ENCODE results near the gene PCGF3. TPM values are rescaled to one million over a fixed set of nuclear protein-coding genes. Genes with fewer than 3 reads are reported as not detected.
"Not testable (repeated sequence)": the region's sequence is repeated elsewhere in the genome, so short reads cannot be mapped to it uniquely, and the experiment has no call there.

The PCGF3 gene
- total RNA-seq, 1 donor from 2014 or later, result 34.7 TPM

- no peak for DNase-seq (ENCODE audit: low spot score)
These were observed 88.4 kb downstream of the PCGF3 start for GRCh38 chr4:793941-794621.

DNA sequence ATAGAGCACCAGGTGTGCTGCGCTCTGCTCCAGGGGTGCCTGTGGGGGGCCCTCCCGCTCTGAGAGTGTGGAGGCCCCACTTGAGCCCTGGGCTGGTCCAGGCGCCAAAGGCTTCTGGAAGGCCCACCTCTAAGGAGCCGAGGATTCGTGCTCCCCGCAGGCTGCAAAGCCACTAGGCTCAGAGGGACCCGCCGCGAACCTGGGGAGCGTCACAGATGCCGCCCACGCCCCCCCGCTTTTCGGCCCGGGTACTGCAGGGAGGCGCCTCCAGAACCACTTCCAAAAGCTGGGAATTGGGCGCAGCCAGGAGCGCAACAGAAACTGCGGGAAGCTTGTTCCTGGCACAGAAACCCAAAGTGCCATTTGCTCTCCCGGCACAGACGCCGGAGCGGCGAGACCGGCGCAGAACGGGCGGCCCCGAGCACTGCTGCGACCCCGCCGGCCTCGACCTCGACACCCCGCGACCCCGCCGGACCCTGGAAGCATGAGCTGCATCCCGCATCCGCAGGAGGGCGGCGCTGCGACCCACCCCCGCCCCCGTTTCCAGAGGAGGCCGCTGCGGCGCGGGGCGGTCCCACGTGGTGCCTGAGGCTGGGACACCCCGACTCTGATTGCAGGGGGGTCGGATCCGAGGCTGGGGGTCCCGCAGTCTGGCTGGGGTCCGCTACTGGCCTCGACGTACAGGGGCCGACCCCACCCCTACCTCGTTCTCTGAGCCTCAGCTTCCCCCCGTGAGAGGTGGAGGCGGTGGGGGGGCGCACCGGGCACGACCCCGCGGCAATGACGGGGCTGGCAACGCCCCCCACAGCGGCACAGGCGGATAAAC, 89.5 kb downstream of the PCGF3 start:
- no peak for DNase-seq (ENCODE audit: low spot score)

DNA sequence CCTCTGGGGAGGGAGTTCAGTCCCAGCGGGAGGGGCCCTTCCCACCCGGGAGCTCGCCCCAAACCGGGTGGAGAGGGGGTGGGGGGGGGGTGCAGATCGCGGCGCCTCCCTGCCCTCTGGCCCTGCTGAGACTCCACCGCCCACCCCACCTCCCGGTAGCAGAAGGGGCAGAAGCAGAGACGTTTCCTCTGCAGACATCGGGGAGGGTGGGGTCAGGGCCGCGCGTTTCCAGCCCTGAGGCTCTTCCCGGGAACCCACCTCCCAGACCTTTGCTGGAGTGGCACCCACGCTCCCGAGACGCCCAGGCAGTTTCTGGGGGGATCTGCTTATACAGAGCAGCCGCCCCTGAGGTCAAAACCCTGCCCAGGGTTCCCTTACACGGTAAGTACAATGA, 90.1 kb downstream of the PCGF3 start:
- DNase-seq (ENCODE audit: low spot score), result no peak

DNA sequence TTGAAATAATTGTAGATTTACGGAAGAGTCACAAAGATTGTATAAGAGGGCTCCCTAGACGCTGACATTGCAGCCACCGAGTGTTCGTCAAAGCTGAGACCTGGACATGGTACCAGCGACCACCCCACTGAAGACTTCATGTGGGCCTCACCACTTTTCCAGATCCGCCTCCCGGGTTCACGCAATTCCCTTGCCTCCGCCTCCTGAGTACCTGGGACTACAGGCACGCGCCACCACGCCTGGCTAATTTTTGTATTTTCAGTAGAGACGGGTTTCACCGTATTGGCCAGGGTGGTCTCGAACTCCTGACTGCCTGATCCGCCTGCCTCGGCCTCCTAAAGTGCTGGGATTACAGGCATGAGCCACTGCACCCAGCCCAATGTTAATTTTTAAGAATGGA, 90.6 kb downstream of the PCGF3 start:
- DNase-seq (ENCODE audit: low spot score), result no peak

- no peak for DNase-seq (ENCODE audit: low spot score)
These were observed 91.4 kb downstream of the PCGF3 start for GRCh38 chr4:797066-797465.

DNA sequence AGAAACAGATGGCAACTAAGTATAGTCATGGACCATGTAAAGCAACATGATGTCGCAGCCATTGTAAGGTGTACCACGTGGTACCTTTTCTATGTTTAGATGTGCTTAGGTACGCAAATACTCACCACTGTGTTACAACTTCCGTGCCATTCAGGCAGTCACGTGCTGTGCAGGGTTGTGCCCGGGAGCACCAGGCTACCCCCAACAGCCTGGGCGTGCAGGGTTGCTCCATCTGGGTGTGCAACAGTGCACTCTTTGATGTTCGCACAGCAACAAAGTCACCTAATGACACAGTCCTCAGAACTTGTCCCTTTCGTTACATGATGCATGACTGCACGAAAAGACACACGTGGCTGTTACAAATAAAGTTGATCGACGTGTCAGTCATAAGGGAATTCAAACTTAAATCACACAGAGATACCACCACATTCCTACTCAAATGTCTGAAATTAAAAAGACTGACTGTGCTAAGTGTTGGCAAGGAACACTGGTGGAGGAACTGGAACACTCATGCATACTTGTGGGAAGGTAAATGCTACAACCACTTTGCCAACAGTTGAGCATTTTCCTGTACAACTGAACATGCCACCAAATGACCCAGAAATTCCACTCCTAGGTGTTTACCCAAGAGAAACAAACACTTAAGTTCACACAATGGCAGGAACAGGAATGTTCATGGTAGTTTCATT, 95.9 kb downstream of the PCGF3 start:
- DNase-seq (ENCODE audit: low spot score), result no peak

DNA sequence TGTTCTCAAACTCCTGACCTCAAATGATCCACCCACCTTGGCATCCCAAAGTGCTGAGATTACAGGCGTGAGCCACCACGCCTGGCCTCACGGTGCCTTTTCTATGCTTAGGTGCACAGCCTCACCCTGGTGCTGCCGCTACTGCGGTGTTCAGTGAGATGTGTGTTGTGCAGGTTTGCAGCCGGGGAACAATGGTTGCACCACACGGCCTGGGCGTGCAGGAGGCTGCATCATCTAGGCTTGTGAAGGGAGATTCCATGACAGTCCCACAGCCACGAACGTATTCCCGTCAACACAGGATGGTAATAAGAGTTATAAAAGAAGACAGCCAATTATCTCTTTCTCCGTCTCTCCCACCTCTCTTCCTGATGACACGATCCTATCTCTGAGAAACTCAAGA, 98.3 kb downstream of the PCGF3 start:
- DNase-seq (ENCODE audit: low spot score), result no peak

GRCh38 chr4:804804-805203, 99.2 kb downstream of the PCGF3 start:
- DNase-seq (ENCODE audit: low spot score), result no peak

DNA sequence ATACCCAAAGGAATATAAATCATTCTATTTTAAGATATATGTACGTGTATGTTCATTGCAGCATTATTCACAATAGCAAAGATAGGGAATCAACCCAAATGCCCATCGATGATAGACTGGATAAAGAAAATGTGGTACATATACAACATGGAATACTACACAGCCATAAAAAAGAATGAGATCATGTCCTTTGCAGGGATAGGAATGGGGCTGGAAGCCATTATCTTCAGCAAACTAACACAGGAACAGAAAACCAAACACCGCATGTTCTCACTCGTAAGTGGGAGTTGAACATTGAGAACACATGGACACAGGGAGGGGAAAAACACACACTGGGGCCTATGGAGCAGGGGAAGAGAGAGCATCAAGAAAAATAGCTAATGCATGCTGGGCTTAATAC, 101.3 kb downstream of the PCGF3 start:
- not testable (repeated sequence) for DNase-seq (ENCODE audit: low spot score)

- no peak for DNase-seq (ENCODE audit: low spot score)
These were observed 102.2 kb downstream of the PCGF3 start for GRCh38 chr4:807792-808191.

GRCh38 chr4:808860-809570, 103.4 kb downstream of the PCGF3 start:
- no peak for DNase-seq (ENCODE audit: low spot score)

GRCh38 chr4:813900-814299, 108.3 kb downstream of the PCGF3 start:
- no peak for DNase-seq (ENCODE audit: low spot score)

DNA sequence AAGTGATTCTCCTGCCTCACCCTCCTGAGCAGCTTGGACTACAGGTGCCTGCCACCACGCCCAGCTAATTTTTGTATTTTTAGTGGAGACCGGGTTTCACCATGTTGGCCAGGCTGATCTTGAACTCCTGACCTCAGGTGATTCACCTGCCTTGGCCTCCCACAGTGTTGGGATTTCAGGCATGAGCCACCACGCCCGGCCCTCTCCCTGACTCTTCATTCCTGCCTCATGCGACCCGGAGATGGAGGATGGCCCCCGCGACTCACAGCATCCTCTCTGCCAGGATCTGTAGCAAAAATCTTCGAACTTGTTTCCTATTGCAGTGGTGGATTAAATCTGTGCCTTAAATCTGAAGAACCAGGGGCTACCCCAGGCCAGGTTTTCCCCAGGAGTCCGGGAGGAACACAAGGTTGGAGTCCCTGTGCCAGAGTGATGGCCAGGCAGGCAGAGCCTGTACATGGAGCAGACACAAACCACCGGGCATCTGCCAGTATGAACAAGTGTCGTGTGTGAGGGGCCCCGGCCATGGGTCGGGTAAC, 108.7 kb downstream of the PCGF3 start:
- DNase-seq (ENCODE audit: low spot score), result no peak

DNA sequence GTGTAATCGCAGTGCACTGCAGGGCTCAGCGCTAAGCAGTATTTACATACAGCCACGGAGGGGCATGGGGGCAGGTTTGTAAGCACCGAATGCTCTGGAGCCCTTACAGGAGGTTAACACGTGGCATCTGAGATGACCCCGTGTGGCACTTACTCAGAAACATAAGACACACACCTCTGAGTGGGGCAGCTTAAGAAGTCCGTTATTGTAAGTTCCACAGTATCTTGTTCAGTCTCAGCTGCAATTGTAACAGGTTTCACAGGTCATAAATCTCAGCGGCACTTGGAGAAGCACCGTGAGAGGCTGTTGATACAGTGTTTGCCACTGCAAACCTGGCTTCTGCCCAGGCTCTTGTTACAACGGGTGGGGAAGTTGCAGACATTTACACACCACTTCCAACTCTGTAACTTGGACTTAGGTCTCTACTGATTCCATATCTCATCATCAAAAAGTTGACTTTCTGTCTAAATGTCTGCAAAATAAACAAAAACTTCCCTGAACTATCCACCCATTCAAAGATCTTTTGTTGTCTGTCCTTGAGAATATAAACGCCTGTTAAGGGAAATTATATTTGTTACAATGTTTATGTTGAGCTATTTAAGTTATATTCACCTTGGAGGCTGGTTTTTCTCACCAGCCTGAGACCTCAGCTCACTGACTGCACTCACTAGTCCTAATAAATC, 110.0 kb downstream of the PCGF3 start:
- DNase-seq (ENCODE audit: low spot score), result no peak

DNA sequence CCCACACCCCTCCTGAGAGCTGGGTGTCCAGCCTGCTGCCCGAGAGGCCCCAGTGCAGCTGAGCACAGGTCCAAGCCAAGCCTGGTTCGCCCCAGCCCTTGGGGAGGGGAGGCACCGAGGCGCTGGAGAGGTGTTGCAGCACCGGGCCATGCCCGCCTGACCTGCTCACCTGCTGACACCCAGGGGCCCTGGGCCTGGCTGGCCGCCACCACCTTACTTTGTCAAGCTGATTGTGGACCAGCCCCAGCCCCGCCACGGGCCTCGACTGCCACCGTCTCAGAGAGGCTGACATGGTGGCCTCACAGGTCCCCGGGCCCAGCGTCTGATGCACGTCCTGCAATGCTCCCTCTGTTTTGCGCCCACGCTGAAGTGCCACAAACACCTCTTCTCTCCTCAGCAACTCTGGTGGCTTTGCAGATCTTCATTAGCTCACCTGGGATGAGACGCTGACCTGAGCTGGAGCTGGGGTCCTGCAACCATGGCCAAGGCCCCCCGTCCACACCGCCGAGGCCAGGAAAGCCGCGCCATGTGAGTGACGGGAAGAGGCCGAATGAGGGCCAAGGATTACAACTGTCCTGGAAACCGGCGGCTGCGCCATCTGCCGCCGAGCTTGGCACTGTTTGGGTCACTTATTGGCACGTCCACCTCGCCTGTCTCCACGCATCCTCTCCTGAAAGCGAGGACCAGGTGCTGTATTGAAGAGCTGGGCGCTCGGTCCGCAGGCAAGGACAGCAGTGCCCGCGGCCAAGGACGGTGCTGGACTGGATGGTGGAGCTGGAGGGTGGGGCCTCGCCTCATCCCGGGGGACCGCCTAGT, 112.7 kb downstream of the PCGF3 start:
- peak; percentile 89 for DNase-seq (ENCODE audit: low spot score)

- peak; percentile 37 for DNase-seq (ENCODE audit: low spot score)
These were observed 114.0 kb downstream of the PCGF3 start for GRCh38 chr4:819401-820229.
